ACHN (cell line): ENCODE results near the gene ZFP62.

Experiments used
- DNase-seq: peaks from one replicate; pipeline ENCODE4 v3.0.0-alpha.2; 2015
- in situ Hi-C: cut with HindIII; loops from 2 replicates; pipeline ENCODE4 v1.10.0; 2017; ENCODE audit warnings: low sequenced_read_pairs, low pct_ligation_motif_present, low pct_unique_long_range_greater_than_20kb

The ZFP62 gene

DNA sequence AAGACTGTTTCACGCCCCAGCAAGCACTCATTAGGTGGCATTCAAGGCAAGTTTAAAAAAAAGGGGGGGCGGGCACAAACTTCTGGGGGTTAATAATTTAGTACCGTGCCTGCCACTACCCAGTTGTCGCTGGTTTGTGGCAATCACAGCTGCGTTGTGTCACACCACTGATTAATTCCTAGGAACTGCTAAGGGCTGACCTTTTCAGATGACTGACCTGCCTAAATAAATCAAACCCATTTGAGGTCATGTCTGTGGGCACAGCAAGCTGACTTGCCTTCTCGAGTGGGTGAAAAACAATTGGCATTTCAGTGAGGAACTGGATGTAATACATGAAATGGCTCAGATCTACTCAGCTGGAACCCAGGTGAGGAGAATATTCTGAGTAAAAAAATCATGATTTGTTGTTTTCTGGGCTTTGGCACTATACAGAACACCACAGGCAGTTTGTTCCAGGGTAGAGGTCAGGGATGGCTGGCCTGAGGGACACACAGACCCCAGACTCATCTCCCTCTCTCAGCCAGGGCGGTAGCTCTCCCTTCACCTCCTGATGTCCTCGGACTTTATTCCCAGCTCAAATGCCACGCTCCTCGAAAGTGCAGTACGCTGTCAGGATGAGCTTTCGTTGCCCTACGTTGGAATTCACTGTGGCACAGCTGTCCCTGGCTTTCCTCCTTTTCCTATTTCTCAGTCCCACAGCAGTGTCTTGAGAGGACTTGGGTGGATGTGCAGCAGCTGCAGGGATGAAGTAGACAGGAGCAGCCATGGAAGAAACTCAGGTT, 43.0 kb downstream of the ZFP62 start:
- in situ Hi-C loops = no loop called here
- peak; percentile 32 for DNase-seq

DNA sequence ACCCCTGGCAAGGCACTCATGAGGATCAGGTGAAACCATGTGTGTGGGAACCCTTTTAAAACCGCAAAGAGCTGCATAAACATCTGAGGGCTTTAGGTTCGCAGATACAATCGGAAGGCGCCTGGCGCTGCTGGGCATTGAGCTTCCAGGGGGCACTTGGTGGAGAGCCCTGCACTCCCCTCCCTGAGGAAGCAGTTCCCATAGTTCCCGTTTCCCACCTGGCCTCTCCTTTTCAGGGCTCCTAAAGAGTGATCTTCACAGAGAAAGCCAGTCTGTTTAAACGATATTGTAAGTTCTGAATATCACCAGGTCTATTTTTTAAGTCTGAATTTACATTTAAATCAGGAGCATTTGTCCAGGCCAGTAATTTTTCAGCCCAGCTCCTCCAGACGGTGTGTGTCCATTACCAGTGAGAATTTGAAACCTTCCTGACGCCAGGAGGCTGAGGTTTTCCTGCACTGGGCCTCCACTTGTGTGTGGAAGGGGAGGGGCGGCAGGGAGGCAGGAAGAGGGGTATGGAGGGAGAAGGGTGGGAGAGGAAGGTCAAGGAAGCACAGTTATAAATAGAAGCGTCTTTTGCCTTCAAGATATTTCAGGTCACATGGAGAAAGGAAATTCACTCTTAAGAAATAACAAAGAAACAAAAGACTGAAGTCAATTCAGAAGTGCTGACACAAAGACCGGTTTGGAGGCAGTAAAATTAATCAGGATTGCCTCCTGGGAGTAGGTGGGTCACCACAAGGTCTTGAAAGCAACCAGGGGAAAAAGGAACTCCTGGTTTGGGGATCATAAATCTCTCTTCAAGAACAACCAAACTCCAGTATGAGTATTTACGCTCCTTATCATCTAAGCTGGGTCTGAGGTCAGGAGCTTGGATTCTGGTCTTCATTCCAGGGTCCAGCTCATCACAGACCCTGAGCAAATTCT, 44.2 kb downstream of the ZFP62 start:
- no peak for DNase-seq
- in situ Hi-C loops = no loop called here

DNA sequence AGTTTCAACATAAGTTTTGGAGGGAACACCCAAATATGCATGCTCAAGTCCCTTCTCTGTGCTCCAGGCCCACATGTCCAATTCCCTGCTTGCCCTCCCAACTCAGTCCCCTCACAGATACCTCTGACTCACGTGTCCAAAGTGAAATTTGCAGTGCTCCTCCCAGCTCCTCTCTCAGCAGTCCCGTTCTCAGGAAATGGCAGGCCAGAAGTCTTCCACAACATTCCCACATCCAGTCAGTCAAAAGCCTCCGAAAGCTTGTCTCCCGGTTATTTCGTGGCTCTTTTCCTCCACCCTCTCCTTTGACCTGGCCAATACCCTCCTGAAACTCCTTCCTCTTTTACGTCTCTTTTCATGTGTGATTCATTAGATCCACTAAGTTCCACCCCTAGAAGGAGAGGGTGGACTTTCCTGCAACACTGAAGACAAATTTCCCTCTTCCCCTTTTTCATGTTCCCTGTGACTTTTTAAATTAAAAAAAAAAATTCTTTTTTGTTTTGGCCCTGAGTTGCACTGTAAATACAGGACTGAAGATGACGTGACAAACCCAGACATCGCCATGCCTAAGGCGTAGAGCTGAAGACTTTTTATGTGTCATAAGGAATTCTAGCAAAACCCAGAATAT, 45.7 kb downstream of the ZFP62 start:
- no peak for DNase-seq
- in situ Hi-C loops = no loop called here

DNA sequence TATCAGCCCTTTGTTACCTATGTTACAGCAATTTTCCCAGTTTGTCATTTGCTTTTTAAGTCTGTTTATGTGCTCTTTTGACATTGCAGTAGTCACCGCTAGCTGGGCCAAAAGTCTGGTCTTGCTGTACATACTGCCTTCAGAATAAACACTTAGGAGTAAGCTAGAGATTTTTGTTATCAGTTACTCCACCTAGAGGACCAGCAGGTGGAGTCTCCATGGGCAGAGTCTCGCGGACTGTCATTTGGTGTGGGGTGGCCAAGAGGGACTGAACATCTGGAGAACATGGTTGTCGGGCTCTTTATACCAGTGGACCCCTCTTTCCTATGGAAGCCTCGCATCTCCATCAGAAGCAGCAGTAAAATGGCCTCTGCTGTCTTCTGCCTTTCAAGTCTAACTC, 47.7 kb downstream of the ZFP62 start:
- DNase-seq = no peak
- in situ Hi-C loops = no loop called here

DNA sequence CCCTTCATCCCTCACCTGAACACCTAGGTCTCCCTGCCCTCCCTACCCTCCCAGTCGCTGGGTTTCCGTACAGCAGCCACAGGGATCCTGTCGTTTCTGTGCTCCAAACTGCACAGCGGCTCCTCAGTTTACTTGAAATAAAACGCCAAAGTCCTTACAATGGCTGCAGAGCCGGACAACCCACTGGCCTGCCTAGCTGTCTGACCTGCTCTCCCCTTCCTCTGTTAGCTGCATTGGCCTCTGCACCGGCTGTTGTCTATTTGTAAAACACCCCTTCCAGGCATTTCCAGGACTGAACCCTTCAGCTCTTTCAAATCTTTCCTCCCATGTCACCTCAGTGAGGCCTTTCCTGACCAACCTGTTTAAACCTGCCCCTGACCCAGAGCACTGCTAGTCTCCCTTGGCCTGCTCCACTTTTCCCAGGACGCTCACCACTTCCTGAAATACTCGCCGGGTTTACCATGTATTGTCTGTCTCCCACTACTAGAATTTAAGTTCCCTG, 49.4 kb downstream of the ZFP62 start:
- in situ Hi-C loops = no loop called here
- DNase-seq = no peak

DNA sequence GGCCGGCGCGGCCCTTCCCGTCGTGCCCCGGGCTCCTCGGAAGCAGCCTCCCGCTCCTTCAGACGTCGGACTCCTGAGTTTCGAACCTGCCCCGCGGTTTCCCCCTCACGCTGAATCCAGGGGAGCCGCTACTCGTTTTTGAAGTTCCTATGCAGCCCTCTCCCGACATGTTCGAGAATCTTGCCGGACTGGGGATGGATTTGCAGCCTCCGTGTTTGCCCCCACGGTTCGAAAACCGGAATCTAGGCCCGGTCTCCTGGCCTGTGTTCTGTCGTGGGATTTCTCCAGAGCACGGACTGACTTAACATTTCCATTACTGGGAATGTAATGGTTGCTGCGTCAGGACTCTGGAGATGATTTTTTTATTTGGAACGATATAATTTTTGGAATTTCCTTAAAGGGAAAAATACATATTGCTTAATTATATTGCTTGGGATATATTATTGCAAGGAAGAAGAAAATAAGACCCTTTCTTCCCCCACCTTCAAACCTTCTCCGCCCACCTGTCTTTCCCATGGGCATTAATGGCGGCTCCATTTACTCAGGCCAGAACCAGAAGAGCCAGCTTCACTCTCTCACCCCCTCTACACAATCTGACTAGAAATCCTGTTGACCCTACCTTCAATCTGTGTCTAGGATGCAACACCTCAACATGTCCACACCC, 50.0 kb downstream of the ZFP62 start:
- DNase-seq = peak; percentile 45
- in situ Hi-C loops = no loop called here

DNA sequence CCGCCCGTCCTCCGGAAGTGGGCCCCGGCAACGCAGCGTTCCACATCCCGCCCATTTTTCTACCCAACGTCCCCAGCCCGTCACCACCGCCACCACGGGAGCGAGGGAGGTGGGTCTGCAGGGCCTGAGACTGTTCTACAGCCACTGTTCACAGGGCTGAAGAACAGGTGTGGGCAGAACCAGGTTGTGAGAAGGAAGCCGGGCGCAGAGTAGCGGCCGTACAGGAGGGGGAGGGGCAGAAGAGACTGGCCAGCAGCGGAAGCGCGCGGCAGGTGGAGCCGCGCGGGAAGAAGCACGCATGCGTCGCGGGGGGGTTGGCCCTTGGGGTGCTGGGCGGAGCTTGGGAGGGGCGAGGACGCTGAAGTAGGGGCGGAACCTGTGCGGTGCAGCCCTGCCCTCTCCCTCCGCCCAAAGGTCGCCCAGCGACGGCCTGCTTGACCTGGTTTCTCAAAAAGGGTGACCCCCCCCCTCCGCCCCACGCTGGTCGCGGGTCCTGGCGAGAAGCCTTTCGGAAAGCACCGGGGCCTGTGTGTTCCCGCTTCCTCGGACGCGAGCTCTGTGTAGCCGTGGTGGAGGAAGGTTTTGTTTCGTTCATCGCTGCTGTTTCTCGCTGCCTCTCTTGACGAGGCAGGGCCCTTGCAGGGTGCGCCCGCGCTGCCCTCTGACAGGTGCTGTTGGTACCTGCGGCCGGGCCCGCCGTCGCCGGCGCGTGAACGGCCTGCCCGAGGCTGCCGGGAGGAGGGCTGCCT, 50.7 kb downstream of the ZFP62 start:
- peak; percentile 89 for DNase-seq
- in situ Hi-C loops = no loop called here

DNA sequence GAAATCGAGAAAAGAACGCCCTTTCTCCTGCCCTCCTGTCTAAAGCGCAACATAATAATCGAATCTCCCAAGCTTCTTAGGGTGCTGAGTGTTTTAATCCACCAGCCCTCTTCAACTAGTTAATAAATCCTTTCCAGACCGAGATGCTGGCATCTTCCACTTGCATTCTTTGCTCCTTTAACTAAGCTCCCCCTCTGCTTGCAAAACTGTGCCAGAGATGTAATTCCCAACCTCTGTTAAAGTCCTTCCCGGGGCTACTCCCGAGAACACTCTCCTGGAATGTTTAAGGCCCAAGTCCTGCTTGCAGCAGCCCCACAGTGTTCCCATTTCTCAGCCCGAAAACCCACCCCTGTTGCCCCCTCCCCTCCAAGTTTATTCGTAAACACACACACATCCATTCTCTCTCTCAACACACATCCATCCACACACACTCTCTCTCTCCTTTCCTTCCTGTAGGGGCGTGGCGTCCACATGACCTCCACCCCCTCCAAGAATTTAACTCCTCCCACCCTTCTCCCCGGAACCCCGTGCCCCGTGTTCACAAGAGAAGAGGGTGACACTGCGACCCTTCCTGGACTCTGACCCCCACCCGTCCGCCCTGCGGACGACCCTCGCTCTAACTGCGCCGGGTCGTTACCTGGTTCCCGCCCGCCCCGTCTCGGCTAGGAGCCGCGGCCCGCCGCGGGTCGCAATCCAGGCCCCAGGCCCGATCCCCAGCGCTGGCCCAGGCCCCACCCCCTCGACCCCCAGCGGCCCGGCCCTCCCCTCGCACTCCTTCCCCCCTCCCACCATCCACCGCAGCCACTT, 51.5 kb downstream of the ZFP62 start:
- DNase-seq = peak; percentile 87
- in situ Hi-C loops = no loop called here

DNA sequence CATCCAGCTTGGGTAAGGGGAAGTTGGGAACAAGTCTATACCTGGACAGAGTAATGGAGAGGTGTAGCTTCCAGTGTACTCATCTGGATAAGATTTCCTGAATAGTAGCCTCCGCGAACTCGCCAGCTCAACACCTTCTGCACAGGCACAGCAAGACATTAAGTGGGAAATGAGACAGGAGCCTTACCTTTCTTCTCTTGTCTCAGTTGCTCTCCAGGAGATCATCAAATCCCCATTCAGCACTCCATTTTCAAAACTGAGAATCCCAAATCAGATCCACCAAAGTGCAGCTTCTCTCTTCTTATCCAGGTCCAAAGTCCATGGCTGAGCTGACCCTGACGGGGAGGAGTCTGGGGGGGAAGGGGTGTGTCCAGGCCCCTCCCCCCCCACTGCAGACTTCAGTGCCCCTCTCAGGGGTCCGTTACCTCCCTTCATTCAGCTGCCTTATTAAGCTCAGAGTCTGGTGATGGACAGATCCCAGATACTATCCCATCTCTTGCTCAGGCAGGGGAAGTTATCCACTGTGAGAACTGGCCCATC, 52.5 kb downstream of the ZFP62 start:
- DNase-seq = no peak
- in situ Hi-C loops = no loop called here

DNA sequence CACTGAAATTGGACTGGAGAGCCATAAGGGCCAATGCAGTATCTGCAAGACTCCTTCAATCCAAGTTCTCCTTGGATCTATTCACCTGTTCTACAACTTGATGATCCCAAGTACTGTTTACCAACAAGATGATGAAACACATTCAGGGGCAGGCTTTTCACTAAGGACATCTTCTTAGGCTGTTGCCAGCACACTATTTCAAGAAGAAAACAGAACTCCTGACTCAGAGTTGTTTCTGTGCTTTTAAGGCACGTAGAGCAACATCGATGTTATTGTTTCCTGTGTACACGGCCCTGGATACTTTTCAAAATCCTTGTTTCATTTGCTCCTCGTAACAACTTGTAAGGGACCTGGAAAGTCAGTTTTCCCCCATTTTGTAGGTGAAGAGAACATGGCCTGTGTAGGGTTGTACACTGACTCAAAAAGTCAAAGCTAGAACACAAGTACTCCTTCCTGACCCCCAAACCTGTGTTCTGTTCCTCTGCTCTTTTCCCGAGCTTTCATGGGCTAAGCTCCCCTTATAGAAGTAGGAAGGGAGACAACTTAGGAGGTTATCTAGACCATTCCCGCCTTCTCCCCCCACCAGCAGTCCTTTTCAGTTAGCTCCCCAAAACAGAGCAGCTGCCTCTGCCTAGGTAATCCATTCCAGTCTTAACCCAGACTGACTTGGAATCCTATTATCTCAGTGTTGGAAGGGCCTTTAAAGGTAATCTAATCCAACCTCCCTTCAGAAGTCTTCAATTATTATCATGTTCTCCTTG, 53.2 kb downstream of the ZFP62 start:
- no peak for DNase-seq
- in situ Hi-C loops = no loop called here

DNA sequence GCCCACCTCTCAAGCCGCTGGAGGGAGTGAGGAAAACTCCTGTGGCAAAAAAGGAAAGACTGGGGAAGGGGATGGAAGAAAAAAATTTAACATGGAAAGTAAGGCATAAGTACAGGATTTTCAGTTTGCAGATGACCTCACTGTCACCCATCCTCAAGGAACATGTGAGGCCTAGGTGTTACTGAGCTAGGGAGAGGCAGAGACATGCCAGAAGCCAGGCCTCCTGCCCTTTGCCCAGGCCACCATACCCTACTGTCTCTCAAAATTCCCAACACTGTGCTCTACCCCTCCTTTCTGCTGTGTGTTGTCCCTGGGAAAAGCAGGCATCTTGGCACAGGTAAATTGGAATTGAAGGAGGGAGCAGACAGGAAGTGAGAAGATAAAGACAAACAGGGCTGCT, 54.0 kb downstream of the ZFP62 start:
- DNase-seq = no peak
- in situ Hi-C loops = no loop called here

DNA sequence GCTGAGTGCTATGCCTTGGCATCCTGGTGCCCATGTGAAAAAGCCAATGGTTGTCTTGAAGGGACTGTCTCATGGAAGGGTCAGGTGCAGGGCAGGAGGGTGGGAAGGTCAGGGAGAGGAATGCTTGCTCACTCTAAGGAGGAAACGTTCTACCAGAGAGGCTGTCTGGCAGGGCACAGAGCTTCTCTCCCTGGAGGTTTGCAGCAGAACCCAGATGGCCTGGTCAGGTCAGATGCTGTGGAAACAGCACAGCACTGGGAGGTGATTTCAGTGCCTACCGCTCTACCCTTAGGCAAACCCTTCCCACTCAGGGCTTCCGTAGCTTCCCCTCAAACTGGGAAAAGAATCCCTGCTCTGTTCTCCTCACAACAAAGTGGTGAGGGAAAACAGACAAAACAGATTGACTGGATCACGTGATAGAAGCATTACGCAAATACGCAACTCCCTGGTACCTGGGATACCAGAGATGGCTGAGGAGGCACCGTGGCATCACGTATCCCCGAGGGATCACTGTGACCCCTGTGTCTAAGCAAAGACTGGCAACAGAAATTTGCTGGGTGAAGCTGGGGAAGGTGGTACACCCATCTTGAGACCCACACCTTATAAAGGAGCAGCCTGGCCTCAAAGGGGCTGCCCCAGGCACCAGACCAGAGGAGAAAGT, 54.6 kb downstream of the ZFP62 start:
- DNase-seq = no peak
- in situ Hi-C loops = no loop called here

DNA sequence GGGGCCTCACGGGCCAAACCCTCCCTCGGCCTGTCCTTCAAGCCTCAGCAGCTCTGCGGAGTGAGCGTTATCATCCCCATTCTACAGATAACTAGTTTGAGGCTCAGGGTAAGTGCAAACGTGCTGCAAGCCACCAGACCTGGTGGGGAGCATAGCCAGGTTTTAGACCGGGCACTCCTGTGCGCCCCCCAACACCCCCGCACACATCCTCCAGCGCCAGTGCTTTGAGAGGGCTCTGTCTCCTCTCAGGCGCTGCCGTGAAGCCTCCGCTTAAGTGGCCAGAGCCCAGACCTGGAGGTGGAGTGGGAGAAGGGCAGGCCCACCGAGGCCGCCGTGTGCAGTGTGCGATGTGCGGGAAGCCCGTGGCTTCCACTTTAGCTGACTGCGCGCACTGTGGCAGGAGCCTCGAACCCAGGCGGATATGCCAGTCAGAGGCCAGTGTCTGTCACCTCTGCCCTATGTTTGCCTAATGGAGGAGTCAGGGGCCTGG, 56.9 kb downstream of the ZFP62 start:
- in situ Hi-C loops = no loop called here
- DNase-seq = no peak

DNA sequence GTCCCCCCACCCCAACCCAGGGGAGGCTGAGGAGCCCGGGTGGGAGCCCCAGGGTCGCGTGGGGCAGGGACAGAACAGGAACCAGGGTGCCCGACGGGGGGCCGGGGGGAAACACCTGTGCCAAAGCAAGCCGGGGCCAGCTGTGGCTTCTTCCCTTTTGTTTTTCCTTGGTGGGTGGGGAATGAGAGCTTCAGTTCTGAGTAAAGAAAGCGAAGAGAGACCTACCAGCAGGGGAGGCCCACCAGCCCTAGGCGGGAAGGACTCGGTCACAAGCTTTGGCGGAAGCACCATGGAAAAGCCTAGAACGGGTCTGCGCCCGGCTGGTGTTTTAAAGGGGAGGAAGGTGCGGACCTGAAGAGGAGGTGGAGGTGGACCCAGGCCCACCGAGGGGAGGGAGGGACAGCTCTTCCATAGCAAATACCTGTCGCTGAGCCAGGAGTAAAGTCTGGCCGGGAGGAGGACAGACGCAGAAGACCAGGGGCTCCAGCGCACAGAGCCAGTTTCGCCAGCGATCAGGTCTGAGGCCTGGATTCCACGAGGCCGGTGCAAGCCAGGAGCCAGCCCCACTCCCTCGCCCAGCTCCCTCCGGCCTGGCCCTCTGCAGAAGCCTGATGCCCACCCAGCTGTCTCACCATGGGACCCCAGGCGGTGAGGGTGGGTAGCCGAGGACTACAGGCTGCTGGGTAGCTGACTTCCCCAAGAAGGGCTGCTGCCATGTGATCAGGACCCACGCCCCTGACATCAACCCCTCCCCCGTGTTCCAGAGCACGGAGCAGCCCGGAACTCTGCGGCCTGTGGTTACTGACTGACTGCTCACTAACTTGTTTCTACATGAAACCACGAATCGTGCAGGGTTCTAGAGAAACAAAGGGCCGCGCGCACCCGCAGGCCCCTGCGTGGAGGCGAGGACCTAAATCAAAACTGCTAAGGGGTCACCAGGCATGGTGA, 57.6 kb downstream of the ZFP62 start:
- in situ Hi-C loops = no loop called here
- DNase-seq = no peak
